NCI-H146 (cell line): ENCODE results near the gene KIAA1549.

Experiments
- DNase-seq: peaks from one replicate; lab custom pipeline; 2025; lab: John Stamatoyannopoulos, UW

The KIAA1549 gene

DNA sequence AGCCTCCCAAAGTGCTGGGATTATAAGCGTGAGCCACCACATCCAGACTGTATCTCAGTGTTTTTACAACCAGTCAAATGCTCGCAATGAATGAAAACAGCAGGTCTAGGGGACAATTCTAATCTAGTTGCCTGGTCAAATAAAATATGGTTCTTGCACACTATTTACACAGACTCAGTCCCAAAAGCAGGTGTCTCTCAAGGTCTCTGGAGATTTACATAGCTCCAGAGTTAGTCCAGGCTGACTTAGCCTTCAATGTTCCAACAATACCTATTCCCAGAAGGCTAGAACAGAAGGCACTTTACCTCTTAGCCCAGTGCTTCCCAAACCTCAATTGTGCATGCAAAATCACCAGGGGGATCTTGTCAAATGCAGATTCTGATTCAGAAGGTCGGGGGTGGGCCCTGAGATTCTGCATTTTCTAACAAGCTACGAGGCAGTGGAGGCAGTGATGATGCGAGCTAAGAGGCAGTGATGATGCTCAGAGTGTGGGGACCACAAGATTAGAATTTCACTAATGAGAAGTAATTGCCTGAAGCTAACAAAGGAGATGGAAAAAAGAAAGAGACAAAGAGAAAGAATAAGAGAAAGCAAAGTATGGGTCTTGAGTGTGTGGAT, 6.4 kb downstream of the KIAA1549 start:
- no peak for DNase-seq

DNA sequence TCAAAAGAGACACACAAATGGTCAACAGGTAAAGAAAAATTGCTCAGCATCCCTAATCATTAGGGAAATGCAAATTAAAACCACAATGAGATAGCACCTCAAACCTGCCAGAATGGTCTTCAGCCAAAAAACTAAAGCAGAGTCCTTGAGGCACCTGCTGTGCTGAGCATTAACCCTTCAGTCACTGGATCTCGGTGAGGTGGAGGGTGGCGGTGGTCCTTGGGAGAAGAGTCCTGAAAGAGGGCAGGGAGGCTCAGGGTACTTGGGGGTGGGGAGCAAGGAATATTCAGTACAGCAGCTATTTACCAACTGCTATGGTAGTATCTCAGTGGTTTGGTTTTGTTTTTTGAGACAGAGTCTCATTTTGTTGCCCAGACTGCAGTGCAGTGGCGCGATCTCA, 7.1 kb downstream of the KIAA1549 start:
- DNase-seq: no peak

DNA sequence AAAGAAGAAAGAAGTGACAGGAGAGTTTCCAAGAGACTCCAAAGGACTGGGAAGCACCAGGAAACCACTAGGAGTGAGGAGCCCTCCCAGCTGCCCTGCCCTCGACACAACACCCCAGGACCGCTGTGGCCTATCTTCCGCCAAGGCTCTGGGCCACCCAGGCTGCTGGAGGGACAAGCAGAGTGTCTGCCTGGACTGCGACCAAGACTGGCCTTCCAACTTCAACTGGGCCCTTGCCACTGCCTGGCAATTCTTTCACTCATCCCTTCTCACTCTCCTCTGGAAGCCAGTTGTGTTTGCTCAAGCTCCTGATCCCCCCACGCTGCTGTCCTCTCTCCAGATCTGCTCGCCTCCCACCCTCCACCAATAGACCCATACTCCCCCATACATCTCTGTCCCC, 10.2 kb downstream of the KIAA1549 start:
- DNase-seq: no peak

DNA sequence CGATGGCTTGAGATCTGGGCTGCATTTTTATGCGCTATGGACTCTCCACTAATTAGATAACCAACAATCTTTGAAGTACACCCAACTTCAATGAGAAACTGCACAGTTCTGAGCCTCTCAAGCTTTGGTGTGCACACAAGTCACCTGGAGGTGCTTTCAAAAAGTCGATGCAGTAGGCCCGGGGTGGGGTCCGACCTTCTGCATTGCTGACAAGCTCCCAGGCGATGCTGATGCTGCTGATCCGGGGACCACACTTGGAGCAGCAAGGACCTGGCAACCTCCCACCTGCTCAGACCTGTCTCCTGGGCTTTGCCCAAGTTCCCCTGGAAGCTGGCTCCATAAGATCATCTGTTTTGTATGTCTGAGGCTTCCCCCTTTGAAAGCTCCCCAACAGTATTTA, 10.7 kb downstream of the KIAA1549 start:
- no peak for DNase-seq

DNA sequence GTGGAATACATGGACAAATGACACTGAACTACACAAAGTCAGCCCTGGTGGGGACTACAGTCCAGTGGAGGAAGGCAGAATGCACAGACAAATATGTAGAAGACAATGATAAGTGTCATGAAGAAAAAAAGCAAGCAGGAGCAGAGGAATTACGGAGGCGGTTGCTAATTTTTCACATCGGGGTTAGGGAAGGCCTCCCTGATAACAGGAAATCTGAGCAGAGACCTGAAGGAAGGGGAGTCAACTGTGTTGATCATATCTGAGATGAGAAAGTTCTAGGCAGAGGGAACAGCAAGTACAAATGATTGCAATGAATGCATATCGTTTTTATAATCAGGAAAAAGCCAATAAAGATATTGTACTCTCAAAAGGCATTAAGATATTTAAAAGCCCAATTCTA, 14.0 kb downstream of the KIAA1549 start:
- no peak for DNase-seq

DNA sequence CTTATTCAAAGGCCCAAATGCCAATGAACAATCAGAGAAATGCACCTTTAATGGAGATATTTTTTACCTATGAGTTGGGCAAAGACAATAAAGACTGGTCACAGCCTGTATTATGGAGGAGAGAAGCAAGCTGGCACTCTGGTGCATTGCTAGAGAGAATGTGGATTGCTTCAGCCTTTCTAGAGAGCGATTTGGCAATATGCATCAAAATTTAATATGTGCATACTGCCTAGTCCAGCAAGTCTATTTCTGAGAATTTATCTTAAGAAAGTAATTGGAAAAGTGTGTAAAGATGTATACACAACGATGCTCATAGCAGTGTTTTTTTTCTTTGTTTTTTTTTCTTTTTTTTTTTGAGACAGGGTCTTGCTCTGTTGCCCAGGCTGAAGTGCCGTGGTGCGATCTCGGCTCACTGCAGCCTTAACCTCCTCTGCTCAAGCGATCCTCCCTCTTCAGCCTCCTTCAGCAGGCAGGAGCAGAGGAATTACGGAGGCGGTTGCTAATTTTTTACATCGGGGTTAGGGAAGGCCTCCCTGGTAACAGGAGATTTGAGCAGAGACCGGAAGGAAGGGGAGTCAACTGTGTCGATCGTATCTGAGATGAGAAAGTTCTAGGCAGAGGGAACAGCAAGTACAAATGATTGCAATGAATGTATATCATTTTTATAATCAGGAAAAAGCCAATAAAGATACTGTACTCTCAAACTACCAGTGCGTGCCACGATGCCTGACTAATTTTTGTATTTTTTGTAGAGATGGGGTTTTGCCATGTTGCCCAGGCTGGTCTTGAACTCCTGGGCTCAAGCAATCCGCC, 16.4 kb downstream of the KIAA1549 start:
- no peak for DNase-seq

DNA sequence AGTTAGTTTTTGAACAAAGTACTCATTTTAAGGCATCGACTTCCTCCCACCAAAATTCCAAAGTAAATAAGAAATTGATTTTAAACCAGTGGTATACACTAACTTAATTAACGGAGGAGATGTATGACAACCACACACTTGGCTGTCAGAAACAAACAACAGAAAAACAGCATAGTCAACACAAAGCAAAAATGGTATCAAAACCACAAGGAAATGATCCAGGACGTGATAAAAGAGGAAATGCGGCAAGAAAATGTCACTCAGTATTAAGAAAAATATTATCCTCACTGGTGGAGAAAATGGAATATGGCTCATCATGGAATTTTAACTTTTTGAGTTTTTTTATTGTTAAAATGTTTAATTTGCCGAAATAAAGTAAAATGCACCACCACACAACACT, 17.5 kb downstream of the KIAA1549 start:
- DNase-seq: no peak

DNA sequence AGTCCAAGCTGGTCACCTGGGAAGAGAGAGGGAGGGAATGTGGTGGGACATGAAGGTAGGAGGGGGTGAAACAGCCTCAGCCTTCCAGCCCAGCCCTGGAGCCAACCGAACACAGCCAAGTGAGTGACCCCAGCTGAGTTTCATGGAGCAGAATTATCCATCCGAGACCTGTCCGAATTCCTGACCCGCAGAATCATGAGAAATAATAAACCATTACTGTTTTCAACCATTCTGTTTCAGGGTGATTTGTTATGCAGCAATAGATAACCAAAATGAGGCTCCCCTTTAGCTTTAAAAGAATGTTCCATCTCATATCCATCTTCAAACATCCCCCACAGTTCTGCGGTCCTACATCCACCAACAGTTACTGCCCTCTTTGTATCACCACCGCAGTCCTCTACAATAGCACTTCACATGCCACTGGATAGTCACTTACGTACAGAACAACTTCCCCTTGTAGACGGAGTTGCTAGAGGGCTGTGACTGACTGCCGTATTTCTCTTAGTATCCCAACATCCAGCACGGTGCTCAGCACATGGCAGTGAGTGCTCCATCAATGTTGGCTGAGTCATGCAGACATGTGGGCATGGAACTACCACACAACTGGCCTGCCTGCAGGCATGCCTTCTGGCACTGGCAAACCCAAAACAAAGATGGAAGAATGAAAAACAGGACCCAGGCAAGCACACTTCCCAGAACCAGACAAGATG, 18.5 kb downstream of the KIAA1549 start:
- no peak for DNase-seq

DNA sequence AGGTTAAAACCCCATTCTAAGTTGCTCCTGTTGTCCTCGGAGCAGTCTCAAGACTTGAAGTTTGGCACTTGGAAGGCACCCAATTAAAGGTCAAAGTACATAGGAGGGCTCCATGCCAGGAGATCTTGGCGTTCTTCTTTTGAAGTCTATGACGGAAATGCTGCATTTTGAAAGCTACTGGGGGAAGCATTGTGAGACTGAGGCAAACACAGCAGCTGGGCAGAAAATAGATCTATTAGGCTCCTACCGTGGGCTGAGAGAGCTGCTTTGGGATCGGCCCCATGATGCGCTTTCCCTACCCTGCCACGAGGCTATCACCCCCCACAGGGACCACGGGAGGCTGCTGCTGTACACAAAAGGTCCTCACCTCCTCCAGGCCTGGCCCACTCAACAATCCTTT, 20.0 kb downstream of the KIAA1549 start:
- DNase-seq: peak; percentile 25

DNA sequence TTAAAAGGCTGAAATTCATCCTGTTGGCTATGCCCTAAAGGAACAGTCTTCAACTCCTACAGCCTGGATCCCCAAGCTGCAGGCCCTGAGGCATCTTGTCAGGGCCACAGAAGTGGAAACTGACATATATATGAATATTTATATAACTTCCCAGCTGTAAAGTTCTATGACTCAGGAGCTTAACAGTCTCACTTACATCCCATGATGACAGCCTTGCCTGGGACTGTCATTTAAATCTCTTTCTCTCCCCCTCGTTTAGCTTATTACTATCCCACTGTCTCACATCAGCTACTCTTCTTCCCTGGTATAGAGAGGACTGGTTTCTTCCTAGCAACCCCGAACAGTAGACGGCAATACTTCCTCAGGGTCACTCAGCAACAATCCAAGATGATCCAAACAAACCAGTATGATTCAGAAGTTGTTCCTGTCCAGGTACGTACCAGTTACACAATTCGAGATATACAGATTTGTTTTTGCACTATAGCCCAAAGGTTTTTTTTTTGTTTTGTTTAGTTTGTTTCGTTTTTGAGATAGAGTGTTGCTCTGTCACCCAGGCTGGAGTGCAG, 22.7 kb downstream of the KIAA1549 start:
- DNase-seq: no peak

DNA sequence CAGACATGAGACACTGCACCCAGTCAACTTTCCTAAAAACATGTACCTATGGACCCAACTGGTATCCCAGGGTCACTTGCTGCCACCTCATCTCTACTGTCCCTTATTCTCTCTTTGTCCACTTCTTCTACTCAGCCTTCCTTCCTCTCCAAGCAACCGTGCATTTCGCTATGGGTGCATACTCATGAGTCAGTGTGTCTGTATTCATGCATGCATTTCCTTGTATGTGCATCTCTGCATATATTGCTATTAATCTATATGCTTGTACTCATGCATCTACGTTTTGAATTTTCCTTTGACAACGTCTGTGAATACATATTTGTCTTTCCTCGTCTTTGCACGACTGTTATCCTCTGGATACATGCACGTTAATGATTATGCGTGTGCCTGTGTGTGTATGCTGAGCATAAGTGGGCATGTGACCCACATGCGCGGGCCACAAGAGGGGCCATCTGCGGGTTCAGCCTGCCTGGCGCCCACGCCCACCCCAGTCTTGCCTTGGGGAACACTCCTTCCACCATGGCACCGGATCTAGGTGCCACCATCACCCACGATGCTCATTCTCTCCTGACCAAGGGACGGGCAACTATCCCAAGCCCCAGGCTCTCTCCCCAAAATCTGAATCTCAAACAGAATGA, 23.3 kb downstream of the KIAA1549 start:
- DNase-seq: no peak

DNA sequence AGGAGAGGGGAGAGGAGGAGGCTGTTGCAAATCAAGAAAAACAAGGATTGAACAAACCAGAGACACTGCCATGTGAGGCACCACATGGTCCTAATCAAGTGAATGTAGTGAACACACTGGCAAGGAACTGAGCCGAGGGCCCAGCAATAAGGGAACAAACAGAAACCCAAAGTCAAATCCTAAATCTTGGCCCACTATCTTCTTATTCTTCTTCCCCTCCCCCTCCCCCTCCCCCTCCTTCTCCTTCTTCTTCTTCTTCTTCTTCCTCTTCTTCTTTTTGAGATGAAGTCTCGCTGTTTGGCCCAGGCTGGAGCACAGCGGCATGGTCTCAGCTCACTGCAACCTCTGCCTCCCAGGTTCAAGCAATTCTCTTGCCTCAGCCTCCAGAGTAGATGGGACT, 24.0 kb downstream of the KIAA1549 start:
- DNase-seq: no peak

DNA sequence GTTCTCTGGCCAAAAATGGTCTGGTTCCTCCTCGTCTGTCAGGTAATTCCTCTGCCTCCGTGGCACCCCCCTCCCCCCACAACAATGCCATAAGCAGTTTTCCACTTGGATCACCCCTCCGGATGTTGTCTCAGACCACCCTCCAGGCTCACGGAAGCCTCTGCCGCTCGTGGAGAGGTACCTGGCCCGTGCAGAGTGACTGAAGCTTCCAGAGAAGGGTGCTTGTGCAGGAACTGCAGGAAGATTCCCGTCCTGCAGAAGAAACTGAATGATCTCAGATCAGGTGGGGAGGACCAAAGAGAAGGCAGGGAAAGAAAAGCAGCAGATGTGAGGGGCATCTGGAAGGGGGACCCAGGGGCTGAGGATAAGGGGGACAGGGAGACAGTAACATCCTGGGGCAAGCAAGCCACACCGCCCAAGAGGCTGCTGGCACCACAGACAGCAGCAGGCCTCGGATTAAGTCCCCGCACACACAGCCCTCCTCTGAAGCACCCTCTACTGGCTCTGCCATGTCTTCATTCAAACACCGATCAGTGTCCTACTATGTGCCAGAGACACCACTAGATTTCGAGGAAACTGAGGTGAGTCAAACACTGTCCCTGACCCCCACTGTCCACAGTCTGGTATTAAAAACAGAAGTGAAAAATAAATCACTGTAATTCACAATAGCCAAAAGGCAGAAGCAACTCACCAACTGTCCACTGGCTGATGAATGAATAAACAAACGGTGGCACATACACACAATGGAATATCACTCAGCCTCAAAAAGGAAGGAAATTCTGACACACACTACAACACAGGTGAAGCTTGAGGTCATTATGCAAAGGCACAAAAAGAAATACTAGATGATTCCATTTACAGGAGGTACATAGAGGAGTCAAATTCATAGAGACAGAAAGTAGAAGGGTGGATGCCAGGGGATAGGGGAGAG, 26.4 kb downstream of the KIAA1549 start:
- no peak for DNase-seq

DNA sequence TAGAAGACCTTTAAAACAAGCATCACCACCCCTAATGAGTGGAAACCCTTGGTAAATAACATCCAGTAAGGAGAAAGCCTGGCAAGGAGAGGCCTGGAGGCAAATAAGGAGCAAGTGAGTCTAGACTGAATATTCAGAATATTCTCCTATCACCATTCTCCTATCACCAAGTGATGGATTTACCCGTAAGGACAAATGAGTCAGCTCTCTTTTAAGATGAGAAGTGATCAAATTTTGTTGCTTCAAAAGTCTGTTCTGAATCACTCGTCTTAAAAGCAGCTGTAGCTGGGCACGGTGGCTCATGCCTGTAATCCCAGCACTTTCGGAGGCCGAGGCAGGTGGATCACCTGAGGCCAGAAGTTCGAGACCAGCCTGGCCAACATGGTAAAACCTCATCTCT, 28.4 kb downstream of the KIAA1549 start:
- DNase-seq: no peak

DNA sequence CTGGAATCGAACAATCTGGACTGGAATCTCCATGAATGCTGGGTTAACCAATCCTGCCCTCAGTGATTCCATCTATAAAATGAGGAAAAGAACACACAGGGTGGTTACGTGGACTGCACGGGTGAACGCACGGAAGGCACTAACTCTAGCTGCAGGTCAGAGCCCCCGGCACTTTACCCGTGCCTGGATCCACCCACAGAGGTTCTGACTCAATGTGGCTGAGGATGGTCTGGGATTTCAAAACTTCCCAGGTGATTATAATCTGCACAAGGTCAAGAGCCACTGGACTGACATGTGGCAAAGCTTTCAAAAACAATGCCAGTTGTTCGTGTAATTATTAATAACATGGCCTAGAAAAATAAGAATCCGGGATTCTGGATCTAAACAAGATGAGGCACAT, 29.2 kb downstream of the KIAA1549 start:
- DNase-seq: no peak

DNA sequence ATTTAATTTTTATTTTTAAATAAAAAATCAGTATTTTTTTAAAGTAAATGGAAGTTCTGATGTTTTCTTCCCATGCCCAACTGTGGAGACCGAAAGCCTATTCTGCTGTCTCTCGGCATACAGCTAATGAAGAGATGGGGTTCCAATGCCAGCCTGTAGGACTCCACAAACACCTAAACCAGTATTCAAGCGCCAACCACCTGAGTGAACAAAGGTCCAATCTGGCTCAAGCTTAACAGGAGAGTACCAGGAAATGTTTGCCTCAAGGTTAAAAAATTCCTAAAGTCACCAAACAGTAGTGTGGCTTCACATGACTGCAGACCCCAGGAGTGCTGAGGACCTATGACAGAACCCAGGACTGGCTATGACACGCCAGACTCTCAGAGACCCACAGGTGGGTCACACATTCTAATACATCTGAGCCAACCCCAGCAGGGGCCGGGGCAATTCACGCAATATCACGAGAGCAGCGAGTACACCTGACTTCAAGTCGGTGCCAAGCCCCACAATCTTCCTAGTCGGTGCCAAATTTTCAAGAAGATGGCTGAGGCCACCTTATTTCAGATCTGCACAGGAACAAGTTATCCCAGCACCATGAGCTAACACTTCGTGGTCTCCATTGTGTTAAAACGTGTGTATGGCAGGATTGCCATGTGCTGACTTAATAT, 31.6 kb downstream of the KIAA1549 start:
- DNase-seq: no peak

DNA sequence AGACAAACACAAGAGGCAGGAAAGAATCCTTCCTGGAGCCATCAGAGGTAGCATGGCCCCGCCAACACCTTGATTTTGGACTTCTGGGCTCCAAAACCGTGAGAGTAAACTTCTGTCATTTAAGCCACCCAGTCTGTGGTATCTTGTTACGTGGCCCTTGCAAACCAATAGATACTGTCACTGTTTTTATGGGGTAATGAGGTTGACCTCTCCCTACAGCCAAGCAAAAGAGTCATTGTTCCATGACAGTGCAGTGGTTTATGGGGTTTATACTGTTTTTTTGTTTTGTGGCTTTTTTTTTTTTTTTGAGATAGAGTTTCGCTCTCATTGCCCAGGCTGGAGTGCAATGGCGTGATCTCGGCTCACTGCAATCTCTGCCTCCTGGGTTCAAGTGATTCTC, 32.8 kb downstream of the KIAA1549 start:
- DNase-seq: no peak

DNA sequence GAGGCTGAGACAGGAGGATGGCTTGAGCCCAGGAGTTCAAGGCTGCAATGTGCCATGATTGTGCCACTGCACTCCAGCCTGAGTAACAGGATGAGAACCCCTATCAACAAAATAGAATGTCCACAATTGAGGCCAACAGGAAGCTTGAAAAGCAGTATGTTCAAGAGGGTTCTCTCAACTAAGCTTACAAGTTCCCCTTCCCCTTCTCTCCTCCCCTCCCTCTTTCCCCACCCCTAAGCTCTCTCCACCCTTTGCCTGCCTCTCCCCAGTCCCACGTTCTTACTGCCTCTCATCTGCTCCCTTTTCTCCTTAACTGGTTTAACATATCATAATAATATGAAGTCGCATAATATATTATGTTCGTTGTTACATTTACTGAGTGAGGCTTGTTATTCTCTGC, 35.4 kb downstream of the KIAA1549 start:
- no peak for DNase-seq

DNA sequence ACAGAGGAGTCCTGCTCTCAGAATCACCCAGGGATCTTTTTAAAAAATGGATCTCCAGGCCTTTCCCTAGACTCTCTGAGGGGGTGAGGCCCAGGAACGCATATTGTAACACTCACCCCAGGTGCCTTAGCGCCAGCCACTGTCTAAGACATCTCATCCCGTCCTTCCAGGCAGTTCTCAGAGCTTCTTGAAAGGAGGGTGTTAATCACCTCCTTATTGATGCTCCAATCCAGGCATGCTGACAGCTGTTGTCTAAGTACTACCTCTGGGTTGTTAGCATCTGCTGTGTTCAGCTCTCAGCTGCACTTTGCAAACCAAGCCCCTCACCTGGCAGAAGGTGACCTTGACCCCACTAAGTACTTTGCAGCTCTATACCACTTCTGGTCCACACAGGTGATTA, 36.0 kb downstream of the KIAA1549 start:
- peak; percentile 9 for DNase-seq

DNA sequence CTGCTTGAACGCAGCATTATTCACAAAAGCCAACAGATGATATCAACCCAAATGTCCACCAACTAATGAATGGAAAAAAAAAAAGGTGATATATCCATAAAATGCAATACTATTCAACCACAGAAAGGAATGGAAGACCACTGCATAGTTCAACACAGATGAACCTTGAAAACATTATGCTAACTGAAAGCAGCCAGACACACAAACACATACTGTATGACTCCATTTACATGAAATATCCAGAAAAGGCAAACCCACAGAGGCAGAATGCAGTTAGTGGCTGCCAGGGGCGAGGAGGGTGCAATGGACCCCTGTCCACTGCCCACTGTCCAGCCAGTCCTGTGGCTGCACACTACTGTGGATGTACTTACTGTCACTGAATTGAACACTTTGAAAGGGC, 36.6 kb downstream of the KIAA1549 start:
- DNase-seq: no peak

DNA sequence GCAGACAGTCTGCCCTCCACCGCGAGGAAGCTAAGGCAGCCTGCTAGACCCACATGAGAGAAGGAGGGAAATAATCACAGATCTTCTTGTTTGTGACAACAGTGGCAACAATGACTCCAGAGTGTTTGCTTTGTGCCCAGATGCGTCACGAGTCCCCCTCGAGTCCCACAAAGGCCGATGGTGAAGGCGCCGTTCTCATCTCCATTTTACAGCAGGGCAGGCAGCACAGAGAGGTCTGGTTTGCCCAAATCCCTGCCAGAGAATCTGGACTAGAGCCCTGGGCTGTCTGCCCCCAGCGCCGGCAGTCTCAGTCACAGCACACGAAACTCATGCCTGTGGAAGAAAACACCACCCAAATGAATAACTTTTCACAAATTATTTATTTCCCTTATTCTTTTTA, 38.1 kb downstream of the KIAA1549 start:
- no peak for DNase-seq
